Amniotic epithelial cell (primary cell): ENCODE measurements around the gene DIAPH2.
A peak's percentile ranks its signal among the peaks of the same experiment; 100 is the strongest.
"Not testable (repeated sequence)": the region's sequence is repeated elsewhere in the genome, so short reads cannot be mapped to it uniquely, and the experiment has no call there.

Experiments
- DNase-seq: peaks from one replicate; pipeline ENCODE4 v3.0.0-alpha.2; 2010; ENCODE audit warnings: low read depth

Gene DIAPH2

GRCh38 chrX:96719161-96719875 is 34.7 kb downstream of the DIAPH2 start:
- DNase-seq, result no peak

- no peak for DNase-seq
These were observed 36.7 kb downstream of the DIAPH2 start for GRCh38 chrX:96721354-96721753.

GRCh38 chrX:96722781-96723180 is 38.1 kb downstream of the DIAPH2 start:
- no peak for DNase-seq

- no peak for DNase-seq
These were observed 44.4 kb downstream of the DIAPH2 start for GRCh38 chrX:96729053-96729452.

DNA sequence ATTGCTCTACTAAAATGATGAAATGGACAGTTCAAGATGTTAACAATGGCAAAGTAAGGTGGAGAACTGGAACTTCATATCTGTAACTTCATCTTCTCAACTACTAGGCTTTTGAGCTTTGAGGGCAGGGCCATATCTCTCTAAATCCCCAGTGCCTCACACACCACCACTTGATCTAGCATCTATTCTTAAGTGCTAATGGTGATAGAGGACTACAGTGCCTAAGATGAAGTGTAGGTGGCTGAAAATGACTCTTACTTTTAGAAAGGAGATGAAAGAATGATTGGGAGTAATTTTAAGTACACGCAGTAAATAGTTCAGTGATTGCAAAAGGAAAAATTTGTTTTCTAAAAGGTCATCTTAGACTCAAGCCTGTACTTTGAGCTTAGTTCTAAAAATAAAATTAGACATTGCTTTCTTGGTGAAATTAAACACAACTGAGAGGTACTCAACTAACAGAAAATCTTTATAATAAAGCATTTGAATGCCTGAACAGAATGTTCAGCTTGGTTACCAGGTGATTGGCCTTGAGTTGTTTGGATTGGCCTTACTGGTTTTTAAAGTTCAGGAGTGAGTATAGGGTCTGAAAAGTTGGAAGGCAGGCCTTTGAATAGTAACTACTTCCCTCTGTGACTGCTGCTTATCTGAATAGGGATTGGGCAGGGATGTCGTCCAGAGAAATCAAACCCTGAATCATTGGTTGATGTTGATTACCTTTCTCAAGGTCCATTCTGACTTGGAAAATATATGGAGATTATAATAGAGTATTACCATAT is 45.4 kb downstream of the DIAPH2 start:
- no peak for DNase-seq

GRCh38 chrX:96731000-96731399 is 46.4 kb downstream of the DIAPH2 start:
- DNase-seq, result not testable (repeated sequence)

GRCh38 chrX:96743367-96744073 is 58.9 kb downstream of the DIAPH2 start:
- no peak for DNase-seq

- no peak for DNase-seq
These were observed 68.1 kb downstream of the DIAPH2 start for GRCh38 chrX:96752781-96753180.

- no peak for DNase-seq
These were observed 68.6 kb downstream of the DIAPH2 start for GRCh38 chrX:96753230-96753629.

GRCh38 chrX:96756491-96756890 is 71.8 kb downstream of the DIAPH2 start:
- DNase-seq, result no peak

- no peak for DNase-seq
These were observed 76.9 kb downstream of the DIAPH2 start for GRCh38 chrX:96761566-96761965.

- DNase-seq, result no peak
These were observed 79.0 kb downstream of the DIAPH2 start for GRCh38 chrX:96763608-96764007.

DNA sequence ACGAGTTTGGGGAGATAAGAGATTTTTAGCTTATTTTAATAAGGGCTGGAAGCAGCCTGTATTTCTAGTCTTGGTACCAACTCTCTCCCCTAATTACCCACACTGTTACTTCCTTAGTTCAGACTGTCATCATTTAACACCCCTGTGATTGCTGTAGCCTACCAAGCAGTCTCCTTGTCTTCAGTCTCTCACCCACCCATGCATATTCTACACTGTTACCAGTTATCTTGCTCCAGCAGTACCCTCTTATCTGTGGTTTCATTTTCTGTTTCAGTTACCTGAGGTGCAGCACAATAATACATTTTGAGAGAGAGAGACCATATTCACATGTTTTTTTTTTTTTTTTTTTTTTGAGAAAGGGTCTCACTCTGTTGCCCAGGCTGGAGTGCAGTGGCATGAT is 80.2 kb downstream of the DIAPH2 start:
- DNase-seq, result no peak

DNA sequence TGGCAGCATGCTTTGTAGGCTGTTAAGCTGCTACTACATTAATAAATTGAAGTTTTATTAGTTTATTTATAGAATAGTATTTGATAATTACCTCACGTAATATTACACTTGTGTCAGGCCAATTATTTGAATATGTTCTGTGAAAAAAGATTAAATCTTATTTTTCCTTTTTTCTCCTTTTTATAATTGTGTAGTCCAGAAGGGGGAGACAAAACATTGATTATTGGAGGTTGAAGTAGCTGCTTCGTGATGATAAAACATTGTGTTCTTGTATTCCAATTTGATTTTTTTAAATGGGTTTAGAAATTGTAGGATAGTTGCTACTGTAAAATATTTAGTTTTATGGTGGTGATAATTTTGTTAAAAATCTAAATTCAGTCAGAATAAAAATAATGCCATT is 85.7 kb downstream of the DIAPH2 start:
- peak; percentile 11 for DNase-seq

DNA sequence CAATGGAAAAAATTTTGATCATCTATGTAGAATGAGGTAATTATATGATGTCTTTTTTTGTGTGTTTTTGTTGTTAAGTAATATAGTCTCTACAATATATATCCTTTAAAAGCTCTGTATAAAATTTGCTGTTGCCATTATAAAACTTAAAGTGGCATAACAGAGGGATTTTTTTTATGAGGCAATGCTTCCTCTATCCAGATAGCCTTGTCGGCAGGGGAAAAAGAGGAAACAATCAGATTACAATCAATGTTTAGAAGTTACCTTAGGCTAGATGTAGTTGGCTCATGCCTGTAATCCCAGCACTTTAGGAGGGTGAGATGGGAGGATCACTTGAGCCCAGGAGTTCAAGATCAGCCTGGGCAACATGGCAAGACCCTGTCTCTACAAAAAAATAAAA is 86.8 kb downstream of the DIAPH2 start:
- DNase-seq, result no peak

DNA sequence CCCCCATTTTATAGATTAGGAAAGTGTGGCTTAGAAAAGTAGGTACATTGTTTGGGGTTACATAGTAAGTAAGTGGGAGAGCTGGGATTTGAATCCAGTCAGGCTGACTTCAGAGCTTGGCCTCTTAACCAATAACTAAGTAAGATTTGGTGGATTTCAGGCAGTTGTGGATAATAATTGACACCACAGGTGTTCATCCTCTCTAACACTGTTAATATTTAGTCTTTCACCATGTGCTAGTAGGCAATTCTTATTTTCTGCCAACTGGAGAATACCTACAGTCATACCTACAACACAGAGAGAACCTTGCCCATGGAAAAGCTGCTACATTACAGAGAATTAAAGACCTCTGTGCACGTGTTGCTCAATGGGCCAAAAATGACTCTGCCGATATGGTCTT is 89.5 kb downstream of the DIAPH2 start:
- DNase-seq, result no peak

DNA sequence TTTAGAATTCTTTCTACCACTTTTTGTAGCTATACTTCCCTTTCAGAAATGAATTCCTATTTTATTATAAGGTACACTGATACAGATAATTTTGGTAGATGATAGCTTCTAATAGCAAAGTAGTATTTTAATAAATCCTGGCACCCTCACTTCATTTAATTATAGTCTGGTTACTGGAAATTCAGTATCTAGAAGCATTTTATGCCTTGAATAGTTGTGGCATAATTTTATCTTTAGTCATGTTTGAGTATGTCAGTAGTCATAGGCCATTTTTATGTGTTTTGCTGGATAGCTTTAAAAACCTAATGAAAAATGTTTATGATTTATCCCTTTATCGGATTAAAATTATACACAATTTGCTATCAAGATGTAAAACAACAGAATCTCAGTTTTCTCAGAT is 92.3 kb downstream of the DIAPH2 start:
- peak; percentile 12 for DNase-seq

DNA sequence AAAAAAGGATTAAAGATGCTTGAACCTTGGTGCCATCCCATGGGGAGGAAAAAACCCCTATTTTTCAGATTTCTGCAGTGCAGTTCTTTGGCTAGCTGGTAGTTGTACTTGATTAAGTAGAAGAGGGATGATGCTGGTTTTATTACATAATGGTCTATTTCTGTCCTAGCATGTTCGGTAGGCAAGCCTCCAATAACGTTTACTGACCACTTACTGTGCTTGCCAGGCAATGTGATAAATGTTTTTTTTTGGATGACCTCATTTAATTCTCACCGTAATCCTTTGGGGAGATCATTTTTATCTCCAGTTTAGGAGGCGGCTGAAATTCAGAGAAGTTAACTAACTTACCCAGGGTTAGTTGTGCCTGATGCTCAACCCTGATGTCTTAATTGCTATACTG is 106.9 kb downstream of the DIAPH2 start:
- DNase-seq, result peak; percentile 34

GRCh38 chrX:96792047-96792446 is 107.4 kb downstream of the DIAPH2 start:
- no peak for DNase-seq

DNA sequence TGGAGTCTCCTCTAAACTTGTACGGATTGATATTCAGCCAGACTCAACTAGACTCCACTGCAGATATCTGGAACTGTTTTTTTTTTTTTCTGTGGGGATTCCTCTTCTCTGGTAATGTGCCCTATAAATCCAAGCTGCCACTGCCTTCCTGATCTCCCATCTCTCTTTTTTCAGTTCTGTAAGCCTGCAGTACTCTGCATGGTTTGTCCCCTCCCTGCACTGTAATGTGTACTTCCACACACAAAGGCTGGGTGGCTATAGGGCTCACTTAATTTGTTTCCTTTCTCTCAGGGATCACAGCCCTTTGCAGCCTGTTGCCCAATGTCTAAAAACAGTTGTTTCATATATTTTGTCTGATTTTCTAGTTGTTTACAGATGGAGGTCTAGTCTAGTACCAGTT is 114.3 kb downstream of the DIAPH2 start:
- DNase-seq, result no peak

- DNase-seq, result no peak
These were observed 122.7 kb downstream of the DIAPH2 start for GRCh38 chrX:96807318-96807717.

- DNase-seq, result no peak
These were observed 136.3 kb downstream of the DIAPH2 start for GRCh38 chrX:96820935-96821334.

DNA sequence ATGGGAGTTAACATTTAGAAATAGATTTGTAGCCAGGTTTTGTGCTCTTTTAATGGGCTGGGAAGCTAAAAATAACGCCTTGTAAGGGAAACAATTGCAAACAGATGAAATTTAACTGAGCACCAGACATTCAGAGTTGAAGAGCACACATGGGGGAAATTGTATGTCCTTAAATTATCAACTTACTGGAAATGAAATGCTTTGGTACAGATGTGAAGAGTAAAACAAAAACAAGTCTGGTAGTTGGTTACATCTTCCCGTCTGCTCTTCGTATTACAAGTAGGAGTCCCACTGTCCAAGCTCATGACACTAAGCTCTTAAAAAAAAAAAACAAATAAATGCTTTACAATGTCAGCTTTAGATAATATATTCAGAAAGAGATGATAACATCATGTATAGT is 139.5 kb downstream of the DIAPH2 start:
- DNase-seq, result no peak
